ENCODE measurements around the gene HGF.
"Not testable (repeated sequence)": the region's sequence is repeated elsewhere in the genome, so short reads cannot be mapped to it uniquely, and the experiment has no call there.

DNA sequence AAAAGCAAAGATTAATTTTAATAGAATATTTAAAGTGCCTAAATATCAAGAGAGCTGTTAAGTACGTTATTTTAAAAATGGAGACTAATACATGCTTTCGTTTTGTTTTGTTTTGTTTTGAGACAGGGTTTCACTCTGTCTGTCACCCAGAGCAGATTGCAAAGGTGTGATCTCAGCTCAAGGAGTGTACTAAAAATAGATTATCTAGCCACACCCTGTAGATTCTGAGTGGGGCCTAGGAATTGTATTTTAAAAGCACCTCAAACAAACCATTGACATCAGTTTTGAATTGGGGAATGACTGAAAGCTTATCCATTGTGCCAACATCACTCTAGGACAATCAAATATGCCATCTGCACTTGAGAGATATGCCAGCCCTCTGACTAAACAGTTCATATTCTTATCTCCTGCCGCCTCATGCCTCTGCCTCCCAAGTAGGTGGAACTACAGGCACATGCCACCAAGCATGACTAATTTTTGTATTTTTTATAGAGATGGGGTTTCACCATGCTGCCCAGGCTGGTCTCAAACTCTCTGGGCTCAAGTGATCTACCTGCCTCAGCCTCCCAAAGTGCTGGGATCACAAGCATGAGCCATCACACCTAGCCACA lies 43.1 kb upstream of the HGF start:
- TF ChIP-seq POLR2AphosphoS5, POLR2A (IDR thresholded peaks at IDR 0.05): not testable (repeated sequence)
- TF ChIP-seq, protein P1, sequence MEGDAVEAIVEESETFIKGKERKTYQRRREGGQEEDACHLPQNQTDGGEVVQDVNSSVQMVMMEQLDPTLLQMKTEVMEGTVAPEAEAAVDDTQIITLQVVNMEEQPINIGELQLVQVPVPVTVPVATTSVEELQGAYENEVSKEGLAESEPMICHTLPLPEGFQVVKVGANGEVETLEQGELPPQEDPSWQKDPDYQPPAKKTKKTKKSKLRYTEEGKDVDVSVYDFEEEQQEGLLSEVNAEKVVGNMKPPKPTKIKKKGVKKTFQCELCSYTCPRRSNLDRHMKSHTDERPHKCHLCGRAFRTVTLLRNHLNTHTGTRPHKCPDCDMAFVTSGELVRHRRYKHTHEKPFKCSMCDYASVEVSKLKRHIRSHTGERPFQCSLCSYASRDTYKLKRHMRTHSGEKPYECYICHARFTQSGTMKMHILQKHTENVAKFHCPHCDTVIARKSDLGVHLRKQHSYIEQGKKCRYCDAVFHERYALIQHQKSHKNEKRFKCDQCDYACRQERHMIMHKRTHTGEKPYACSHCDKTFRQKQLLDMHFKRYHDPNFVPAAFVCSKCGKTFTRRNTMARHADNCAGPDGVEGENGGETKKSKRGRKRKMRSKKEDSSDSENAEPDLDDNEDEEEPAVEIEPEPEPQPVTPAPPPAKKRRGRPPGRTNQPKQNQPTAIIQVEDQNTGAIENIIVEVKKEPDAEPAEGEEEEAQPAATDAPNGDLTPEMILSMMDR (IDR thresholded peaks at IDR 0.05), result not testable (repeated sequence)
